Esophagus squamous epithelium (tissue), 4 donors: ENCODE measurements around the gene ETS2.

ENCODE experiments used
- POLR2A ChIP-seq, 4 donors: fragments of 450-650 bp; IDR thresholded peaks; one replicate each; pipeline ENCODE4 v1.6.1; 2017; ENCODE audit warnings: antibody characterized with exemption in 4 of 4, mild to moderate bottlenecking in 4 of 4, moderate library complexity in 3 of 4
- TF ChIP-seq, protein P1 (sequence below), 6 experiments: fragments of 450-650 bp in 4 of 6; fragments of 200-600 bp in 2 of 6; sonication (generic) in 2 of 6; IDR thresholded peaks; one replicate each; pipeline ENCODE4 v1.5.1; 2016 to 2019; ENCODE audit warnings: antibody characterized with exemption in 6 of 6, mild to moderate bottlenecking in 4 of 6, moderate library complexity in 4 of 6

DNA sequence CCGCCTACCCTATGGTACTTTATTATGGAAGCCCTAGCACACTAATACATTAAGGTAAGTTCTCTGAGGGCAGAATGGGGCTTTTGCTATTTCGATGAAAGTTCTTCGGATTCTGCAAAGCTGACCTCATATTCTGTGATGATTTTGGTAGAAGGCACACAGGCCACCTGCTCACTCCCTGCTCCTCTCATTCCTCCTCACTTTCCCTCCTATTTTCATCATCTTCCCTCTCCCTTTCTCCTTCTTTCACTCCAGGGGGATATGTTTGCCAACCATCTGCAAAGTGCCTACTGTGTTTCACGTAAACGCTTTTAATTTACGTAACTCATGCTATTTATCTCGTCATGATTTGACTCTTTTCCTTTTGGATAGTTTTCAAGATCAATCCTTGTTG, 45.0 kb upstream of the ETS2 start:
- TF ChIP-seq, protein P1, sequence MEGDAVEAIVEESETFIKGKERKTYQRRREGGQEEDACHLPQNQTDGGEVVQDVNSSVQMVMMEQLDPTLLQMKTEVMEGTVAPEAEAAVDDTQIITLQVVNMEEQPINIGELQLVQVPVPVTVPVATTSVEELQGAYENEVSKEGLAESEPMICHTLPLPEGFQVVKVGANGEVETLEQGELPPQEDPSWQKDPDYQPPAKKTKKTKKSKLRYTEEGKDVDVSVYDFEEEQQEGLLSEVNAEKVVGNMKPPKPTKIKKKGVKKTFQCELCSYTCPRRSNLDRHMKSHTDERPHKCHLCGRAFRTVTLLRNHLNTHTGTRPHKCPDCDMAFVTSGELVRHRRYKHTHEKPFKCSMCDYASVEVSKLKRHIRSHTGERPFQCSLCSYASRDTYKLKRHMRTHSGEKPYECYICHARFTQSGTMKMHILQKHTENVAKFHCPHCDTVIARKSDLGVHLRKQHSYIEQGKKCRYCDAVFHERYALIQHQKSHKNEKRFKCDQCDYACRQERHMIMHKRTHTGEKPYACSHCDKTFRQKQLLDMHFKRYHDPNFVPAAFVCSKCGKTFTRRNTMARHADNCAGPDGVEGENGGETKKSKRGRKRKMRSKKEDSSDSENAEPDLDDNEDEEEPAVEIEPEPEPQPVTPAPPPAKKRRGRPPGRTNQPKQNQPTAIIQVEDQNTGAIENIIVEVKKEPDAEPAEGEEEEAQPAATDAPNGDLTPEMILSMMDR (IDR thresholded peaks at IDR 0.05), result no peak
- no peak for TF ChIP-seq POLR2A (IDR thresholded peaks at IDR 0.05)
